Nephron progenitor cell (in vitro differentiated cells): ENCODE data around the gene ATP8B3.

Source experiments
- DNase-seq: peaks from one replicate; pipeline ENCODE4 v3.0.0; 2021
- H3K27ac Mint-ChIP-seq: 2 replicates; pipeline ENCODE4 v1.8.0; 2021; ENCODE audit warnings: mild to moderate bottlenecking, moderate library complexity, mixed read lengths
- H3K27me3 Mint-ChIP-seq: 2 replicates; pipeline ENCODE4 v1.8.0; 2021; ENCODE audit warnings: mild to moderate bottlenecking, low read depth, mixed read lengths; ENCODE audit not compliant: poor library complexity
- H3K36me3 Mint-ChIP-seq: 2 replicates; pipeline ENCODE4 v1.8.0; 2021; ENCODE audit warnings: low read depth, mixed read lengths
- H3K4me1 Mint-ChIP-seq: 2 replicates; pipeline ENCODE4 v1.8.0; 2021; ENCODE audit warnings: mixed read lengths
- H3K4me3 Mint-ChIP-seq: 2 replicates; pipeline ENCODE4 v1.8.0; 2021; ENCODE audit warnings: mild to moderate bottlenecking, moderate library complexity, mixed read lengths
- H3K9me3 Mint-ChIP-seq: 2 replicates; pipeline ENCODE4 v1.8.0; 2021; ENCODE audit warnings: mild to moderate bottlenecking, moderate library complexity, mixed read lengths
- TF ChIP-seq, protein P1 (sequence below): fragments of 200-600 bp; sonication (generic); IDR thresholded peaks from 2 replicates; pipeline ENCODE4 v1.5.0; 2021; ENCODE audit warnings: antibody characterized with exemption

Gene ATP8B3

GRCh38 chr19:1734321-1734966, 77.6 kb downstream of the ATP8B3 start:
- H3K4me1 Mint-ChIP-seq: no peaks in the 10 kb centered on the region
- H3K36me3 Mint-ChIP-seq: no peaks in the 10 kb centered on the region
- DNase-seq: no peak
- H3K4me3 Mint-ChIP-seq: no peak overlapping the region
- H3K27me3 Mint-ChIP-seq: peaks cover 96% of the 10 kb centered on the region
- H3K27ac Mint-ChIP-seq: no peak overlapping the region
- TF ChIP-seq, protein P1, sequence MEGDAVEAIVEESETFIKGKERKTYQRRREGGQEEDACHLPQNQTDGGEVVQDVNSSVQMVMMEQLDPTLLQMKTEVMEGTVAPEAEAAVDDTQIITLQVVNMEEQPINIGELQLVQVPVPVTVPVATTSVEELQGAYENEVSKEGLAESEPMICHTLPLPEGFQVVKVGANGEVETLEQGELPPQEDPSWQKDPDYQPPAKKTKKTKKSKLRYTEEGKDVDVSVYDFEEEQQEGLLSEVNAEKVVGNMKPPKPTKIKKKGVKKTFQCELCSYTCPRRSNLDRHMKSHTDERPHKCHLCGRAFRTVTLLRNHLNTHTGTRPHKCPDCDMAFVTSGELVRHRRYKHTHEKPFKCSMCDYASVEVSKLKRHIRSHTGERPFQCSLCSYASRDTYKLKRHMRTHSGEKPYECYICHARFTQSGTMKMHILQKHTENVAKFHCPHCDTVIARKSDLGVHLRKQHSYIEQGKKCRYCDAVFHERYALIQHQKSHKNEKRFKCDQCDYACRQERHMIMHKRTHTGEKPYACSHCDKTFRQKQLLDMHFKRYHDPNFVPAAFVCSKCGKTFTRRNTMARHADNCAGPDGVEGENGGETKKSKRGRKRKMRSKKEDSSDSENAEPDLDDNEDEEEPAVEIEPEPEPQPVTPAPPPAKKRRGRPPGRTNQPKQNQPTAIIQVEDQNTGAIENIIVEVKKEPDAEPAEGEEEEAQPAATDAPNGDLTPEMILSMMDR: no peak
- H3K9me3 Mint-ChIP-seq: no peaks in the 10 kb centered on the region
